Measurements from ENCODE around the gene PGAP3.

PGAP3 gene

GRCh38 chr17:39666601-39667261 lies 21.1 kb downstream of the PGAP3 start:
- H3K4me2 ChIP-seq: peak overlapping the region; percentile 86
- TF ChIP-seq Cebpa-rat (IDR thresholded peaks at IDR 0.05): no peak
- H3K9me3 ChIP-seq: no peaks in the 10 kb centered on the region
- H3K9ac ChIP-seq: no peak overlapping the region
- peaks cover 10% of the 10 kb centered on the region for H3K36me3 ChIP-seq
- H3K4me3 ChIP-seq: peak overlapping the region; percentile 14; the same call in 1 of the 2 replicates
- H3K4me1 ChIP-seq: peaks cover 79% of the 10 kb centered on the region
- peaks cover 53% of the 10 kb centered on the region for H3K27me3 ChIP-seq
- peaks cover 41% of the 10 kb centered on the region for H4K20me1 ChIP-seq
- H3K27ac ChIP-seq: no peak overlapping the region

GRCh38 chr17:39666231-39666600 lies 21.6 kb downstream of the PGAP3 start:
- H3K4me3 ChIP-seq: no peak overlapping the region
- peaks cover 79% of the 10 kb centered on the region for H3K4me1 ChIP-seq
- H3K9me3 ChIP-seq: no peaks in the 10 kb centered on the region
- H4K20me1 ChIP-seq: peaks cover 41% of the 10 kb centered on the region
- peak overlapping the region; percentile 86 for H3K4me2 ChIP-seq
- H3K27me3 ChIP-seq: peaks cover 47% of the 10 kb centered on the region
- no peak for TF ChIP-seq Cebpa-rat (IDR thresholded peaks at IDR 0.05)
- no peak overlapping the region for H3K27ac ChIP-seq
- no peak overlapping the region for H3K9ac ChIP-seq
- peaks cover 16% of the 10 kb centered on the region for H3K36me3 ChIP-seq

- TF ChIP-seq Cebpa-rat (IDR thresholded peaks at IDR 0.05): no peak
- Histone ChIP-seq H3K4me1 (peaks cover 81% of the 10 kb centered on the region), H3K27ac (no peak overlapping the region), H3K27me3 (peaks cover 47% of the 10 kb centered on the region), H3K4me3 (no peak overlapping the region), H4K20me1 (peaks cover 44% of the 10 kb centered on the region), H3K9ac (peak overlapping the region; percentile 19; the same call in 1 of the 2 replicates), H3K9me3 (no peaks in the 10 kb centered on the region), H3K4me2 (peak overlapping the region; percentile 86), H3K36me3 (peaks cover 20% of the 10 kb centered on the region)
These were observed 22.1 kb downstream of the PGAP3 start for GRCh38 chr17:39665642-39666224.

- H3K36me3 ChIP-seq: peaks cover 28% of the 10 kb centered on the region
- H3K9me3 ChIP-seq: no peaks in the 10 kb centered on the region
- H3K4me1 ChIP-seq: peaks cover 90% of the 10 kb centered on the region
- peak within 1 kb of the TSS; percentile 35; the same call in 1 of the 2 replicates for H3K27ac ChIP-seq
- H3K4me3 ChIP-seq: no peak within 1 kb of the TSS
- H3K9ac ChIP-seq: peak within 1 kb of the TSS; percentile 19; the same call in 1 of the 2 replicates
- H3K27me3 ChIP-seq: peaks cover 43% of the 10 kb centered on the region
- peak within 1 kb of the TSS; percentile 86 for H3K4me2 ChIP-seq
- peaks cover 52% of the 10 kb centered on the region for H4K20me1 ChIP-seq
- TF ChIP-seq Cebpa-rat (IDR thresholded peaks at IDR 0.05): no peak
These were observed 23.0 kb downstream of the PGAP3 start, which contains the start of gene TCAP for GRCh38 chr17:39664581-39665561. TCAP (plus strand) TSS chr17:39665349; CDS start chr17:39665360, 11 bp downstream.

GRCh38 chr17:39663688-39664580 lies 23.9 kb downstream of the PGAP3 start:
- Histone ChIP-seq H3K4me1 (peaks cover 96% of the 10 kb centered on the region), H3K27ac (peak overlapping the region; percentile 35; the same call in 1 of the 2 replicates), H3K4me3 (no peak overlapping the region), H3K9ac (no peak overlapping the region), H3K36me3 (peaks cover 28% of the 10 kb centered on the region), H3K4me2 (peak overlapping the region; percentile 86), H3K27me3 (peaks cover 33% of the 10 kb centered on the region), H3K9me3 (no peaks in the 10 kb centered on the region), H4K20me1 (peaks cover 58% of the 10 kb centered on the region)
- no peak for TF ChIP-seq Cebpa-rat (IDR thresholded peaks at IDR 0.05)

GRCh38 chr17:39663340-39663687 lies 24.5 kb downstream of the PGAP3 start:
- Histone ChIP-seq H3K27ac (no peak overlapping the region), H3K4me2 (peak overlapping the region; percentile 89), H3K36me3 (peaks cover 29% of the 10 kb centered on the region), H3K4me3 (no peak overlapping the region), H3K9ac (no peak overlapping the region), H3K9me3 (no peaks in the 10 kb centered on the region), H3K27me3 (peaks cover 27% of the 10 kb centered on the region), H4K20me1 (peaks cover 64% of the 10 kb centered on the region), H3K4me1 (peaks cover 96% of the 10 kb centered on the region)
- no peak for TF ChIP-seq Cebpa-rat (IDR thresholded peaks at IDR 0.05)

- peaks cover 70% of the 10 kb centered on the region for H4K20me1 ChIP-seq
- peaks cover 35% of the 10 kb centered on the region for H3K36me3 ChIP-seq
- no peak for TF ChIP-seq Cebpa-rat (IDR thresholded peaks at IDR 0.05)
- H3K27me3 ChIP-seq: peaks cover 27% of the 10 kb centered on the region
- peak overlapping the region; percentile 89 for H3K4me2 ChIP-seq
- H3K4me1 ChIP-seq: peaks cover 98% of the 10 kb centered on the region
- H3K9me3 ChIP-seq: no peaks in the 10 kb centered on the region
- no peak overlapping the region for H3K4me3 ChIP-seq
- H3K9ac ChIP-seq: no peak overlapping the region
- H3K27ac ChIP-seq: peak overlapping the region; percentile 52; the same call in 1 of the 2 replicates
These were observed 25.1 kb downstream of the PGAP3 start for GRCh38 chr17:39662551-39663339.

Measured in BLaER1 (cell line).